H1 (cell line): ENCODE results near the gene HIVEP3. TPM values are rescaled to one million over a fixed set of nuclear protein-coding genes. Genes with fewer than 3 reads are reported as not detected.

Experiments used
- USF2 ChIP-seq: IDR thresholded peaks from 2 replicates; pipeline ENCODE4 v1.6.1; 2011; ENCODE audit warnings: low read length, improper control_type of control experiment
- polyA plus RNA-seq, 7 experiments: library from polyadenylated mRNA; depleted of rRNA in 3 of 7; stranded (reverse) in 5 of 7; unstranded in 2 of 7; fragments of >200 nt in 5 of 7; fragments of 200-250 nt in 2 of 7; gene quantifications; 1 replicate in 5 of 7; 2 replicates in 1 of 7; 4 replicates in 1 of 7; pipeline versions ENCODE4 v1.2.1 to v1.2.3, GENCODE V29; 2011 to 2013; ENCODE audit warnings: missing spikeins in 2 of 7, mixed read lengths in 2 of 7
- total RNA-seq: library from RNA; stranded (reverse); fragmentation: NEBNext Ultra II Directional; extraction: Animal tissue kit (Norgen Biotek cat#: 25700); gene quantifications from 2 replicates; pipeline ENCODE4 v1.2.1, GENCODE V29; 2021

The HIVEP3 gene
- total and polyA plus RNA-seq, 2 of the 8 experiments (the other 6 are each of a cell fraction or from before 2014, with no cell fraction given), result 0.24 to 0.69 TPM

- no peak for TF ChIP-seq USF2
These were observed 126.8 kb downstream of the HIVEP3 start (continued) for GRCh38 chr1:41791667-41792484.
